Kidney capillary endothelial cell (primary cell): Measurements from ENCODE around the gene STK32C.

Experiments
- DNase-seq: peaks from one replicate; pipeline ENCODE4 v3.0.0-alpha.2; 2018; ENCODE audit warnings: low spot score

The STK32C gene

DNA sequence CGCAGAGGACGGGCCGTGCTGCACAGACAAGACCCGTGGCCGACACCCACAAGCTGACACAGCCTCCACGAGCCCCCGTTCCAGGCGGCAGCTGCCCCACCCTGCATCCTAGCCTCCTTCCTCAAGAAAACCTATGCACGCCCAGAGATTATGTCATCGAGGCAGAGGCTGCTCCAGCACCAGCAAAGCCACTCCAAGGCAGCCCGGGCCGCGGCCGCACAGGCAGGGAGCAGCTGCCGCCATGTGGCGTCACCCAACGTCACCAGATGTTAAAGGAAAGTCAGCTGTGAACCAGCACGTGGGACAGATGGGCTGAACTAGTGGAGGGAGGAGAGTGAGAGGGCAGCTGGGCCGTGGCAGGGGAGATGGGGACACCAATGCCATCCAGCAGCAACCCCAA lies 59.8 kb downstream of the STK32C start:
- DNase-seq, result no peak

DNA sequence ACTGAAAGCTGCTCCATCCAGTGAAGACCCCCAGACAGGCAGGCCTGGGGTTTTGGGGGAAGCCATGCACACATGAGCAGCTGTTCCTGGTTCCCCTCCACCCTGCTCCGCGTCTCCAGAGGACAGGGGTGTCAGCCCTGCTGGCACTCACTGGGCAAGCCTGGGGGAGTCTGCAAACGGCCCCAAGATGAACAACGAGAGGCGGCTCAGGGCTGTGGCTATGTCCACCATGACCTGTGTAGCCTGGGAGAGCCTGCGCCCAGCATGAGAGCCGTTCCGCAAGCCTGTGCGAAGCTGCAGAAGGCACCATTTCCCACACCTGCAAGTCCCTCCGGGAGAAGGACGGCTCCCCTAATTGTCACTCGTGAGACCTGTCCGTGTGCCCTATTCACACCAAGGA lies 61.5 kb downstream of the STK32C start:
- DNase-seq, result no peak

DNA sequence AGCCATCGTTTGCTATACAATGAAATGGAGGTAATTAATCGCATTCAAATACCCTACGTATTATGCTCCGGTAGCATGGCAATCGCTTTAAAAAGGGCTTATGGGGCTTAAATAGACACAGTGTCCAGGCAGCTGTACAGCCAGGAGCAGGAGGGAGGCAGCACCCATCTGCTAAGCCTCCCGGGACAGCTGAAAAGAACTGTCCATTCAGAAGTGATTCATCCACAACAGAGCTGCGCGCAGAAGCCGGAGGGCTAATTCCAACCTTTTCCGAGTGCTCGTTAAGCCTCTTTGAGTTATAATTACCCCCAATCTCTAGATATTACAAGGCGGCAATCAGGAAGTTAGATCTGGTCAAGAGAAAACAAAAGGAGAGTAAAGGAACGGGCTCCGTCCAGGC lies 62.7 kb downstream of the STK32C start:
- DNase-seq, result no peak

DNA sequence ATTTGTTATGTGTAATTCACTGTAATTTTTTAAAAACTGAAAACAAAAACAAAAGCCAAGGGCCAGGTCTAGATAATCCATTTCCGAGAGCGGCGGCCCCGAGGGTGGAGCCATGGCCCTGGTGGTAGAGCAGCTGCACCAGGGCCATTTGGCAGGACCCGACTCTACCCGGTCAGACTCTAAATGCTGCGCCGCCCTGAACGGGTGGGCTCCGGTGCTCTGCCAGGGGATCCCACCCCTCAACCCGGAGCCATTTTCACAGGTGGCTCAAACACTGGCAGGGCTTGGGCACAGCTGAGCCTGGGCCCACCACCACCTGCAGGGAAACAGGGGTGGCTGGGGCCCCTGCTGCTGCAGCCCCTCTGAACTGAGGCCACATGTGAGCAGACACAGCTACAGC lies 64.1 kb downstream of the STK32C start:
- DNase-seq, result no peak

DNA sequence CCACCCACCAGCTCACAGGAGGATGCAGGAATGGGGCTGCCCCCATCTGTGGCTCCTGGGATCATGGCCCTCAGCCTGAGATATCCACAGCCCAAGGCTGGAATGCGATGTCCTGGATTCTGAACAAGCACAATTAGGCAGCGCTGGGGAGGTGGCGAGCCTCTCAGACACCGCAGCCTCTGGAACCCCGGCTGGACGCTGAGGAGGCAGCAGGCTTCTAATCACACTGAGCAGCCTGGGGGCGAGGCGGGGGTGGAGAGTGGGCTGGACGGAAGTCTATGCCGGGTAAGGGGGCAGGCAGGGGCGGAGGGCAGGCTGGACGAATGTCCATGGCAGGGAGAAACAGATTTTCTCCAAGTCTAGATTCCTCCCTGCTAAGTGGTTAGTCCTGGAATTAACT lies 64.6 kb downstream of the STK32C start:
- DNase-seq, result no peak

DNA sequence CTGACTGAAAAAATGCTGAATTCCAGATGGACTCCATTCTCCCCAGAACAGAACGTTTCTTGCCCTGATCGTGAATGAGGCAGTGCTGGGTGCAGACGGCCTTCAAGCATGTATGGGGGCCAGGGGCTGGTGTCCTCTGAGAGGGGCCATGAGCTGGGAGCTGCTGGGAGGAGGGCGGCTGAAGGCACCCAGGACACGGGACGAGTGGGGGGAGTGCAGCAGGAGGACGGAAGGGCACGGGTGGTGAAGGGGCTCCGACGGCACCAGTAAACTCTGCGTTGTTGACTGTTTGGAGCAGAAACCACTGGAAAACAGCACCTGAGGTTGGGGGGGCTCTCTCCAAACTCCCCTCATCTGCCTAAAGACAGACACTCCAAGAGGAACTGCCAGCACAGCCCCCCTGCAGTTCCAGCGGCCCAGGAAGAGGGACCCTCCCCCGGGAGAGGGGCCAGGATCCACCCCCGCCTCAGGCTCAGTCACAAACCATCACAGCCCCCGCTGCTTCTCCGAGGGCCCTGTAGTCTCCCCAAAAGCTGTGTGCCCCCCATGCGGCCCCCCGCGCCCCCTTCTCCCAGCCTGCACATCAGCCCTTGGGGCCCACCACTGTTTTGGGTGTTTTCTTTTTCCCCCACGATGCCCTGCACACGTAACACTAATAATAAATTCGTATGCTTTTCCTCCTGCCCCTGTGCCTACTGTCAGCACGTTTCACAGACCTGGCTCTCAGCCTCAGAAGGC lies 65.5 kb downstream of the STK32C start:
- no peak for DNase-seq

DNA sequence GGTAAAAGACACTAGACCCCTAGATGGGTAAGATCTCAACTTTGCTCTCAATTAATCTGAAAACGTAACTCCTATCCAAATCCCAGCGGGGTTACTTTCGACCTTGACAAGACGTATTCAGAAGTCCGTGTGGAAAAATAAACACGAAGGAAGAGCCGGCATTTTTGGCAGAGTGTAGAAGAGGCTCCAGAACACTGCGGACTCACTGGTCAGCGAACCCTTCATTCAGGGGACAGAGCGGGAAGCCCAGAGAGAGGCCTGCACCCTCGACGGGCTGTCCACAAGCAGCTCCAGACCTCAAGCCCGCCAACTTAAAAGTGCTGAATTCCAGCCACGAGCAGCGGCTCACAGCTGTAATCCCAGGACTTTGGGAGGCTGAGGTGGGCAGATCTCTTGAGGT lies 66.3 kb downstream of the STK32C start:
- no peak for DNase-seq

DNA sequence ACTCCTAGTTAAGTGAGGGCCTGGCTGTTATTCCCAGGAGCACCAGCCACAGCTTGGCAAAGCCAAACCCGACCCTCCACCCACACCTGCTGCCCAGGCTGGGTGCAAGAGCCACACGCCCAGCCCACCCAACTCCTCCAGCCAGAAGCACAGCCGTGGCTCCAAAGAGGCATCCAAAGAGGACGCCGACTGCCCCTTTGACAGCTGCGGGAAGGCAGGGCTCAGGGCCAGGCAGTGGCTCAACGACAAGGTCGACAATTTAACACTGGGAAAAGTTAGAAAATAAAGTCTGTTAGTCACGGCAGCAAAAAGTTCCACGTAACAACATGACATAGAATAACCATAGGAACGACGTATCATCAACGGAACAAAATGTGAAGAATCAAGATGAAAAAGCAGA lies 66.7 kb downstream of the STK32C start:
- DNase-seq, result no peak

DNA sequence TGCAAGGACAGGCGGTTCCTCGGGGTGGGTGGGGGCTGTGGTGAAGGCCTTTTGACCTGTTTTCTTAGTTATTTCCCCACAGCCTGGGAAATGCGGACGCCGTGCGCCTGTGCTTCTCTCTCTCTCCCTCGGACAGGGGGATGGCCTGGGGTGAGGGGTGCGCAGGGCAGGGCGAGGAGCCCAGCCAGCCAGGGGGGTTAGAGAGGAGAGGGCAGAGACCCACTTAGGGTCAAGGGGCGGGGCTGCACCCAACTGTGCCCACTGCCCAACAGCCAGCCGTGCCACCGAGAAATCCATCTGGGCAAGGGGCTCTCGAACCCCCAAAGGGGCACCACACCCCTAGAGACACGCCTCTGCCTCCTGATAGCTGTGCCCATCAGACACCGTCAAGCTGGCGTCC lies 67.2 kb downstream of the STK32C start:
- DNase-seq, result no peak

DNA sequence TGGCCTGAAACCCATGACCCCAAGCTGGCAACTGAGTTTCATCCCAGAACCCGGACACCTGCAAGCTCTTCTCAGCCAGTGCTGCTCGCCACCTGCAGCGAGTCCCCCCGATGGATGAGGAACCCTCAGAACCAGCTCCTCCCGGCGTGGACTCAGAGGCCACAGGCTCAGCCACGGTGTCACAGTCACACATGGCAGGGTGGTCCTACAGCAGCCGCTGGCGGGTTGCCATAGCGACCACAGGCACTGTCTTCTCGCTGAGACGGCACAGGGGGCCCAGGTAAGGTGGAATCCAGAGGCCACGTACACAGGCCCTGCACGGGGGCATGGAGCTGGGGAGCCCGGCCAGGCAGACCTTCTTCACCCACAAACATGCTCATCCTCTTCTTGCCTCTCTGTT lies 67.6 kb downstream of the STK32C start:
- DNase-seq, result no peak

DNA sequence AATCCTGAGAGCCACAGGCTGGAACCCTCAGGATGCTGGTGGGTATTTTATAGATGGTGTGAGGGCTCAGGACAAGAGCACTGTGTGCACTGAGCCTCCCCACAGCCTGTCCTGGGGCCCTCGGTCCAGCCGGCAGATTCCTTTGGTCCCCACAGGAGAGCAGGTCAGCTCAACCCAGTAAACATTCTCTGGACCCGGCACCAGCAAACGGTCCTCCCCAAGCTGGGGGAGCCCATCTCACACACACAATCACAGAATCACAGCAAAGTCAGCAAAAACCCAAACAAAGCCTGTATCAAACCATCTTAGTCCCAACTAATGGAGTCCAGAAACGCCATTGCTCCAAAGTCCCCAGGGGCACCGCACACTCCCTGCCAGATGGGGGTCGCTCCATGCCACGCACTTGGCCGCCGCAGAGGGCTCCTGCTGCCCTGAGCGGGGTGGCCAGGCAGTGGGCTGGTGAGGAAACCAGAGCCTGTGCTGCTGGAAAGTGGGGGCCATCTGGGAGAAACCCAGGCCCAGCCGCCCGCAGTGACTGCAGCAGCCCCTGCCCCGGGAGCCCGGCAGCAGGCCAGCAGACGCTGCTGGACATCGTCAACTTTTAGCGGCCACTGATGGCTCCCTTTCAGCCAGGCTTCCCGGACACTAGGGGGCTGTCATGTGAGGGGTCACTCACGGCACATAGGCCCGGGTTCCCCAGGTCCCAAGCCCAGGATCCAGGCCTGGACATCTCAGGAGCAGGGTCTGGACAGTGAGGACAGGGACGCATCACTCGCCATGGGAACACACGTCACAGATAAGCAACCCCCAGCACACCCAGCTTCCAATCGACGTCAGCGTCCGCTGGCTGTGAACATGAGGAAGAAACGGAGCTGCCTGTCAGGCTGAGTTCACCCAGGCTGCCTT lies 68.4 kb downstream of the STK32C start:
- no peak for DNase-seq

DNA sequence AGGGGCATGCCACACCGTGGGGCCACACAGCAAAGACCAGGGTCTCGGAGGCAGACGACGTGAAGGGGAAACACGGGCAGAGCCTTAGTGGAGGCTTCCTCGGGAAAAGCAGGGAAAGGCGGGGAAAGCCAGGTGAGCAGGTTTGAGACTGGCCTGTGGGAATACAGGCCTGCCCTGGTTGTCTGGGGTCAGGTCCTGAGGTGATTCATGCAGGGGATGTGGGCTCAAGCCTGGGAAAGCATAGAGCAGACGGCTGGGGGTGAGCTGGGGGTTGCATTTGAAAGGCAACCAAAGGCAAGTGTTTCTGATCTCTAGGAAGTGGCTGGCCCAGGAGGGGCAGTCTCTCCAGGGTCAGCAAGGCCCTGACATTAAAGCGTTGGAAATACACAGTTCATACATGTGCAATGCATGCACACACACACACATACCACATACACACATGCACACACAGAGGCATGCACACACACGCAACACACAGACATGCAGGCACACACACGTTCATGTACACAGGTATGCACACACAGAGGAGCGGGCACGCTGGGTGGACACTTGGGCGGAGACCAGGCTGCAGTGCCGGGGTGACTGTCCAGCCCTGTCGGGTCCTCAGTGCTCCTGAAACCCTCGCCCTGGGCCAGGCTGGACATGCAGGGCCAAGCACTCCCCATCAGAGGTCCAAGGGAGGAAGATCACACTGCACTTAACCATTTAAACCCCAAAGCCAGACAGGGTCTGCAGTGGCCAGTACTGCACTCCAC lies 69.2 kb downstream of the STK32C start:
- no peak for DNase-seq

DNA sequence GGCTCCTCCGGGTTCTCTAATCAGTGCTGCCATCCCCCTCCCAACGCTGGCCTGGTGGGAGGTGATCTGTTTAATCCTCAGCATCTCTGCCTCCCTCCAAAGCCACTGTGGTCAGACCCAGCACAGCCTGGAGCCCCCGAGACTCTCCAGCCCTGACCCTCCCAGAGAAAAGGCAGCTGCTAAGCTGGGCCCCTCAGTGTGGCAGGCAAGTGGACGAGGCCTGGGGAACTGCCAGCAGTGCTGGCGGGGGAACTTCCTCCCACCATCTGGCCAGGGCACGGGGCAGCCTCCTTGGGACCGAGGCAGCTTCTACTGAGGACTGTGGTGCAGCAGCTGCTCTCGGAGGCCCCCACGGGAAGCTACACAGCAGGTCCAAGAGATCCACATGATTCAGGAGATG lies 69.9 kb downstream of the STK32C start:
- no peak for DNase-seq

DNA sequence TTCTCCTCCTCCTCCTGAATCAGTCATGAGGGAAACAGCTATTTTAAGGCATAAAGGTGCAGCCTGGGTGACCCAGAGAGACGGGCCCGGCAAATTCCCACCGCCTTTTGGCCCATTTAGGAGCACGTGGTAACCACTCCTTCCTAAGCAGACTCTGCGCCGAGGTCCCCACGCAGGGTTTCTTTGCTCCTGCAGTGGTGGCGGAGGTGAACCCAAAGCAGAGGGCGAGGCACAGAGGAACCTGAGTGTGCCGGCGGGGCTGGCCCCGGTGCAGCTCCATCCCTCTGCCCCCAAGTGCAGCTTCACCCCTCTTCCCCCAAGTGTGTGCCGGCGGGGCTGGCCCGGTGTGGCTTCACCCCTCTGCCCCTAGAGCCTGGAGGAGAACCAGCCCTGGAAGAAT lies 70.4 kb downstream of the STK32C start:
- no peak for DNase-seq

DNA sequence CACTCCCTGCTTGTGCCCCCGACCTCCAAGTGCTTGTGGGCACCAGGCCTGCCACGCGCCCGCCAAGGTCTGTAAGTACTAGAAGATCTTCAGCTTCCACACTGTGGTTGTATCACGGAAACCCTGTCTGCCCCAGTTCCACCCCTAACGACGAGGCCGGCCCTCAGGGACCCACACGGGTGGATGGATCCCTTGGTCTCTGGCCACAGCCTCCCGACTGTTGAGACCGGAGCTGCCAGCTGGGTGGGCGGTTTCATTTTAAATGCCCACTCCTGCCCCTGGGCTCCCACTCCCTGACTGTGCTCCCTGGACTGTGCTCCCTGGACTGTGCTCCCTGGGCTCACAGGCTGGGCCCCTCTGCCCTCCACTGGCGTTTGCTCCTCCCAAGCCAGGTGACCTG lies 70.9 kb downstream of the STK32C start:
- DNase-seq, result no peak

DNA sequence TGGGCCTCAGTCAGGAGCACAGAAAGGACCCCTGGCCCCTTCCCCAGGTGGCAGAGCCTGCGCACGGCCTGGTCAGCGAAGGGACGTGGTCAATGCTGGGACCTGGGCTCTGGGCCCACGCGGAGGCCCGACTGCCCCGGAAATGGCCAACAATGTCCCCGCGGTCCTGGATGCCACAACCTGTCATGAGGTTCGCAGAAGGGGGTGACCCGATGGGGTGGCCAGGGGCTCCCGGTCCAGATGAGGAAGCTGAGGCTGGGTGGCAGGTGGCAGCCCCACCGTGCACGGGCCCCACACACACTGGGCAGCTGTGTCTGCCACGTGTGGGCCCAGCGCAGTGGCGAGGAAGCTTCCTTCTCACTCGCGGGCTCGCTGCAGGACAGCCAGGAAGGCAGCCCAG lies 71.6 kb downstream of the STK32C start:
- DNase-seq, result no peak

DNA sequence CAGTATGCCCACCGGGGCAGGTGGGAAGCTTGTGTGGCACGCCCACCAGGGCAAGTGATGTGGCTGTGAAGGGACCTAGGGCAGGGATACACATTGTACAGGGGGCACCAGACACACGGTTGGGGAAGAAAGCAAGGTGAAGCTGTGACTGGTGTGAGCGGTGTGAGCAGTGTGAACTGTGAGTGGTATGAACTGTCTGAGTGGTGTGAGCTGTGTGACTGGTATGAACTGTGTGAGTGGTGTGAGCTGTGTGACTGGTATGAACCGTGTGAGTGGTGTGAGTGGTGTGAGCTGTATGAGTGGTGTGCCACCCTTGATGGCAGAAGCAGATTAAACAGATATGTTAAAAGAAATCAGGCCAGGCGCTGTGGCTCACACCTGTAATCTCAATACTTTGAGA lies 72.9 kb downstream of the STK32C start:
- DNase-seq, result no peak

DNA sequence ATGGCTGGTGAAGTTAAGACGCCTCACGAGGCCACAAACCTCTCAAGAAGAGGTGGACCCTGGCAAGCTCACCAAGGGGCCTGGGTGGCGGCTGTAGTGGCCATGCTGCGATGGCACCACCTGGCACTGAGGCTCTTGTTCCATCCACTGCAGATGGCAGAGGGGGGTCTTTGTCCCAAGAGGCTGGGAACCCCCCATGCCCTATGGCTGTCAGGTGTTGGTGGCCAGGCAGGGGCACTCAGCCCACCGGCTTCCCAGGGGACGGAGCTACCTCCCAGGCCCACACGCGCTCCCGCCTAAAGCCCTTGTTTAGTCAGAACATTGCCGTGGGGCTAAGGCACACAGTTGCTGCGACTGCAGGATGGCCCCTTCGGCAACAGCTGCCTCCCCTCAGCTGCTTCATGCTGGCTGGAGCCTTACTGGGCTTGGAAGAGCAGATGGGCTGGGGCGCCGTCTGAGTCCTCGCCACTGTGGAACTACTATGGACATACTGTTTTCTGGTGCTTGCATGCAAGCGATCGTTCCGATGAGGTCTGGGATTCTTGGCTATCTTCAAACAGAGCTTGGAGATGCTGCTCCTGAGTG lies 74.2 kb downstream of the STK32C start:
- no peak for DNase-seq

DNA sequence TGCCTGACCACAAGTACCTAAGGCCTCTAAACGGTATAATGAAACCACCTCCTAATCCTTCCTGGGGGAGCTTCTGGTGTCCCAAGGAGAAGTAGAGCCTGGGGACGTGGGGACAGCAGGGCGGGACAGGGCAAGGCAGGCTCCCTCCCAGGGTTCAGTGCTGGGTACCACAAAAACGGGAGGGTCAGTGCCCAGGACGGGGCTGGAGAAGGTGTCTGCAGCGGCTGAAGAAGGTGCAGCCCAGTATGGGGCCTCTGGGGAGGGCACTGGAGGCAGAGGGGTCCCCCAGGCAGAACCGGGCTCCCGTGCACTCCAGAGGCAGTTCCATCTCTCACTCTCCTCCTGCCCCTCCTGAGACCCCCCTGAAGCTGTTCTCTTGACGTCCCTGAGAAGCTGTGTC lies 74.8 kb downstream of the STK32C start:
- DNase-seq, result no peak

DNA sequence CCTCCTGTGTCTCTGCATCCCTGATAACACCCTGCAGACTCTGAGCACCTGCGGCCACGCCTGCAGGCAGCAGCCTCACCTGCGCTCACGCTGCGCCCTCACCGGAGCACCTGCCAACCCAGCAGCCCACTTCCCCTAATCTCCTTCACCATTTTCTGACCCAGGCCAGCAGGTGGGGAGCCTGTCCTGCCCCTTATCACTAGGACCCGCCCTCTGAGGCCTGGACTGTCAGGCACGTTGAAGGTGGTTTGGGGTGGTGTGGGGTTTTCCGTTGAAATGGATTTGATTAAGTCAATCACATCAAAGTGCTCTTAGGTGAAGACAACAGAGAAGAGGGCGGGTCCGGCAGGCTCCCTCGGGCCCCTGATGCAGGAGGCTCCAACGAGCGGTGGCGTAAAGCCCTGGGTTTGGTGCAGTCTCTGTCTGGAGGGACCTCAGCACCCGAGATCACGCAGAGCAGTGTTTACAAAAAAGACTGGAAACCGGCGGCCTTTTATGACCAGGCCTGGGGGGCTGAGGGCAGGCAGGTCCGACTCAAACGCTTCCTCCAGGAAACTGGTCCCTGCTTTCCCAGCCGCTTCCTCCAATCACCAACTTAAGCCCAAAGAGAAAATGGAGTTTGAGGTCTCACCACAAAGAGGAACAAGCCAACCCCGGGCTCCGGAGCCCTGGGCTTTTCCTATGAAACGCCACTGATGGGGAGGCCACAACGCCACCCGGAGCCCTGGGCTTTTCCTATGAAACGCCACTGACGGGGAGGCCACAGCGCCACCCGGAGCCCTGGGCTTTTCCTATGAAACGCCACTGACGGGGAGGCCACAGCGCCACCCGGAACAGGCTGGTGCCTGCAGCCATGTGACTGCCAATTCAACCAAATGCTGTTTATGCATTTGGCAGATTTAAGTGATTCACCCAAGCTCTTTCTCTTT lies 75.5 kb downstream of the STK32C start:
- DNase-seq, result no peak

DNA sequence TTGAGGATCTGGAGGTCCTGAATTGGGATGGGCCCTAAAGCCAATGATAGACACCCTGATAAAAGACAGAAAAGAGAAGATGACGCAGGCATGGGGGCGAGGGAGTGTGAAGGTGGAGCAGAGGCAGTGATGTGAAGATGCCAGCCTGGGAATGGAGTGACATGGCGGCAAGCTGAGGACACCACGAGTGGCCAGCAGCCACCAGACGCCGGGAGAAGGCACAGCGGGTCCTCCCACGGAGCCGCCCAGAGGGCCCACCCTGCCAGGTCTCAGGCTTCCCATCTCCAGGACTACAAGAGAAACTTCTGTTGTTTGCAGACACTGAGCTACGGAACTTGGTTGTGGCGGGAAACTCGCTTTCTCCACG lies 76.1 kb downstream of the STK32C start:
- no peak for DNase-seq
